HepG2 (cell line): Measurements from ENCODE around the gene LIM2. TPM values are rescaled to one million over a fixed set of nuclear protein-coding genes. Genes with fewer than 3 reads are reported as not detected.

Experiments
- BRCA1 ChIP-seq: sonication (generic); formaldehyde crosslinking; IDR thresholded peaks from 2 replicates; pipeline ENCODE4 v1.4.0; 2020; ENCODE audit warnings: missing genetic modification reagents
- CEBPZ ChIP-seq: IDR thresholded peaks from 2 replicates; pipeline ENCODE4 v1.6.1; 2012; ENCODE audit warnings: low read length, improper control_type of control experiment
- FOXA1 ChIP-seq, 2 experiments: fragments of 450-650 bp in 1 of 2; sonication (generic) in 1 of 2; formaldehyde crosslinking in 1 of 2; IDR thresholded peaks; 2 replicates each; pipeline versions ENCODE4 v1.4.0 to v1.6.1; 2016 to 2020; ENCODE audit warnings: missing genetic modification reagents in 1 of 2
- GMEB2 ChIP-seq: IDR thresholded peaks from 2 replicates; pipeline ENCODE4 v1.6.1; 2016; ENCODE audit warnings: missing biosample characterization, missing genetic modification reagents, low read depth
- HNRNPLL ChIP-seq: fragments of 200-400 bp; formaldehyde crosslinking; IDR thresholded peaks from 2 replicates; pipeline ENCODE4 v1.6.1; 2017; ENCODE audit warnings: mild to moderate bottlenecking, low read depth, low read length; ENCODE audit not compliant: poor library complexity, severe bottlenecking
- HOMEZ ChIP-seq: IDR thresholded peaks from 2 replicates; pipeline ENCODE4 v1.6.1; 2016; ENCODE audit warnings: low read depth
- SMAD9 ChIP-seq: sonication (generic); formaldehyde crosslinking; IDR thresholded peaks from 2 replicates; pipeline ENCODE4 v1.5.1; 2020; ENCODE audit warnings: mild to moderate bottlenecking, missing genetic modification reagents
- THRA ChIP-seq: sonication (generic); formaldehyde crosslinking; IDR thresholded peaks from 2 replicates; pipeline ENCODE4 v1.4.0; 2020; ENCODE audit warnings: missing genetic modification reagents, borderline replicate concordance
- ZHX2 ChIP-seq, 2 experiments: sonication (generic) in 1 of 2; formaldehyde crosslinking in 1 of 2; IDR thresholded peaks; 2 replicates each; pipeline versions ENCODE4 v1.6.1 to v1.9.0; 2014 to 2022; ENCODE audit warnings: antibody characterized with exemption in 1 of 2, borderline replicate concordance in 1 of 2, inconsistent platforms in 1 of 2, low read depth in 1 of 2, missing genetic modification reagents in 1 of 2
- ZNF24 ChIP-seq: fragments of 450-650 bp; IDR thresholded peaks from 2 replicates; pipeline ENCODE4 v1.6.1; 2017; ENCODE audit warnings: antibody characterized with exemption, mild to moderate bottlenecking
- ZNF337 ChIP-seq: sonication (generic); formaldehyde crosslinking; IDR thresholded peaks from 2 replicates; pipeline ENCODE4 v1.5.1; 2020; ENCODE audit warnings: missing genetic modification reagents, low read depth, mild to moderate bottlenecking, borderline replicate concordance
- ZNF703 ChIP-seq: sonication (generic); formaldehyde crosslinking; IDR thresholded peaks from 2 replicates; pipeline ENCODE4 v1.5.1; 2020; ENCODE audit warnings: missing genetic modification reagents, mild to moderate bottlenecking, moderate library complexity, borderline replicate concordance
- polyA plus RNA-seq, 8 experiments: library from polyadenylated mRNA; depleted of rRNA in 3 of 8; stranded (reverse) in 7 of 8; unstranded in 1 of 8; fragments of >200 nt; fragmentation: Illumina TruSeq in 4 of 8; extraction: Trizol in 4 of 8; gene quantifications; 2 replicates each; pipeline versions ENCODE4 v1.2.1 to v1.2.3, GENCODE V29; 2011 to 2016; ENCODE audit warnings: low read depth in 4 of 8, missing spikeins in 1 of 8, mixed read lengths in 1 of 8; ENCODE audit not compliant: insufficient read depth in 1 of 8
- total RNA-seq, 5 experiments: library from RNA; depleted of rRNA; stranded (reverse); fragments of >200 nt; fragmentation: Illumina TruSeq; extraction: Trizol; gene quantifications; 2 replicates each; pipeline ENCODE4 v1.2.3, GENCODE V29; 2016; ENCODE audit warnings: low read depth in 1 of 5

LIM2 gene
- total and polyA plus RNA-seq, 2 of the 13 experiments (the other 11 are each of a cell fraction or from before 2014, with no cell fraction given), result 1.3 TPM; not detected in 1

- TF ChIP-seq ZNF24 (no peak), ZNF703 (CRISPR knock-in tag) (no peak), BRCA1 (no peak), THRA (CRISPR knock-in tag) (peak; percentile 42; the same call in 1 of the 2 replicates), ZNF337 (CRISPR knock-in tag) (no peak; the same call in 1 of the 2 replicates), SMAD9 (CRISPR knock-in tag) (no peak), FOXA1 (IDR thresholded peaks at IDR 0.05) (no peak), FOXA1 (CRISPR knock-in tag; IDR thresholded peaks at IDR 0.05) (no peak), CEBPZ (no peak), HOMEZ (CRISPR knock-in tag) (no peak), HNRNPLL (peak; percentile 3), ZHX2 (IDR thresholded peaks at IDR 0.05; ENCODE audit: low read depth) (no peak), ZHX2 (CRISPR knock-in tag; IDR thresholded peaks at IDR 0.05; ENCODE audit: borderline replicate concordance) (no peak), GMEB2 (CRISPR knock-in tag) (no peak)
Measured at GRCh38 chr19:51366389-51367254, 21.2 kb downstream of the LIM2 start (continued).
